Measurements from ENCODE around the gene FGD4.

FGD4 gene

DNA sequence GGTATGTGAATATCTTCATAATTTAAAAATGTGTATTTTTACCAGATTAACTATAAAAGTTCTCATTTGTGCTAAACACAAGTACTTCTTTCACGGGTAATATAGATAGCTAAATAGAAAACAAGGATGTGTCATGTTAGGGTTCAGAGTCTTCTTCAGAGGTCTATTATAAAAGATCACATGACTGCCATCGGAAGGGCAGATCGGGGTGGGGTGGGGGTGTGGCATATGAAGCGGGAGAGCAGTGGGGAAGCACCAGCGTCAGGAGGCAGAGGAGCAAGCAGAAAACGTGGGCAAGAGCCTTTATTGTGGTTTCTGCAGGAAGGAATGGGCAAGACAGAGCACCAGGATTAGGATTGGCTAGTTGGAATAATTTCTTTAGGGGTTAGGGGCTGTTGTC, 216.1 kb downstream of the FGD4 start:
- no peak for DNase-seq

DNA sequence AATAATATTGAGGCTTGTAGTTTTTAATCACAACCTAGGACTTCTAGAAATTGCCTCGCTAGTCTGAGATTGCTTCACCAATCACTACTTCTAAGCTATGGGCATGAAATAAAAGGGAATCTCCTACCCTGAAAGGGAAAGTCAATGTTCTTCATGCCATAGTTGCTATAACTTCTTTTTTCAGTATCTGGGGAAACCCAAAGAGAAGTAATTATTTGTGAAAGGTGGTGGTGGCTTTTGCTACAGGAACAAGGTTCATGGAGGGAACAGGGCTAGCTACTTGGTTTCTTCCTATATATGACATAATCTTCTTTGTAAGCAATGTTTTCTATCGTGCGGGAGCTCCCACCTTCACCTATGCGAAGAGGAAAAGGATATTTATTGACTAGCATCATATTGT, 218.2 kb downstream of the FGD4 start:
- no peak for DNase-seq

DNA sequence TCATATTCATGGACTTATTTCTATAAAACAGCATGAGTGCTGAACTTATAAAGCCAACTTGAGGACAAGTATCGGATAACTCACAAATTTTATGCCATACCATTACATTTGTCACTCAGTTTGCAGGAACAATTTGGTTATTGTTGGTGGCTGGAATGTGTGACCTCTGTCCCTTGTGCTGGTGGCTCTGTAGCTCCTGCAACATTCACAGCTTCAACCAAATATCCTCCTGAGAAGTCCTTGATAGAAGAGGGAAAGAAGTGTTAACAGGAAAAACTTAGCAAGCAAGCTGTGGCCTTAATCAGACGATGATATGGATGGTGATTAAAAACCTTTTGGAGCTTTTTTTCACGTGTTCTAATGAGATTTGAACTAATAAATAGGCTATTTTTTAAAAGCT, 218.8 kb downstream of the FGD4 start:
- DNase-seq: no peak

DNA sequence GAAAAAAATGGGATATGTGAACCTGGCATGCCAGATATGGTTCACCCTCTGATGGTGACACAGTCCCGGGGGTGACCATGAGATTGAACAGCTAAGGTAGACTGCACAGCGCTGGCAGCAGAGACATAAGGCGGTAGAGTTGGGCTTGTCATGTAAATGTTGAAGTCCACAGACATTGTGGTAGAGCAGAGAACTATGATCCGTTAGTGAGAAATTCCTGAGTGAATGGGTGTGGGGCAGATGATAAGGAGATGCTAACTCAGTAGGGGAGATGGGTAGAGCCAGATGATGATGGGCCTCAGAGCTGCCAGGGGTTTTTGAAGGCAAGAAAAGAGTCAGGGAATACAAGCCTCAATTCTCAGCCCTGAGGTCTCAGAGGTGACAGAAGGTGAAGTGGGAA, 228.6 kb downstream of the FGD4 start:
- DNase-seq: no peak

DNA sequence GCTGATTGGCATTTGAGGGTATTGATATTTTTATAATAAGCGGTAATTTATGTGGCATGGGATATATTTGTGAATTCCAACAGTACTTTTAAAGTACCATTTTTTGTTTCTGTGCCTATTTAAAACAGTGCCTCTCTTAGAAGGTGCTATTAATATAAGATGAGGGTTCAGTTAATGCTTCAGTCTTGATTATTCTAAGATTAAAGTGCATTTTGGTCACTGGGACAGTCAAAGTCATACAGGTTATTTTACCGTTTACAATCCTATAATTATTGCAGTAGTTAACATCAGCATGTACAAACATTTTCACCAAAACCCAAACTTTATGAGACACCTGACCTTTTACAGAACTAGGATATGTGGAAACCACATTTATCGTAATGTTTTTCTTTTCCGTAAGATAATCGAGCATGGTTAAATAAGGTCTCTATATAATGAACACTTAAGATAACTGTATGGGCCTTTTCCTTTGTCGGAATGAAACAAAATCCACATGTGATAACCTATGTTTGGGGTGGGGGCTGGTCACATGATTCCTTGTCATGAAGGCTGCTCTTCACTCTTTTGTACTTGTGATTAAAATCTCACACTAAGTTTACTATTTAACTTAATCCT, 242.0 kb downstream of the FGD4 start:
- no peak for DNase-seq

DNA sequence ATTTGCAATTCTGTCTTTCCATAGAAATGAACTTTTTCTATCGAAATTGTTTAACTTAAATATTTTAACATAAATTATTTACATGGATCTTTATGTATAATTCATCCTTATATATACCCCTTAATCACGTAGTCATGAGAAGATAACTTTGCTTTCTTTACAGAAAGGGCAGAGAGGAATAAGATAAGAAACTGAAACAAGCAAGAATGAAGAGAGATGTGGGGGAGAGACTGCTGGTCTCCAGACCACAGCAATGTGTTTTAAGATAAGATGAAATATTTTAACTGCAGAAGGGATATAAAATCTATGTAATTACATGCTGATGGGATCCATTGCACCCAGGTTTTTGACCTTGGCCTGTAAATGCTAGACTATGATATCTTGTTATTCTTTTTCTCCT, 245.1 kb downstream of the FGD4 start:
- no peak for DNase-seq

DNA sequence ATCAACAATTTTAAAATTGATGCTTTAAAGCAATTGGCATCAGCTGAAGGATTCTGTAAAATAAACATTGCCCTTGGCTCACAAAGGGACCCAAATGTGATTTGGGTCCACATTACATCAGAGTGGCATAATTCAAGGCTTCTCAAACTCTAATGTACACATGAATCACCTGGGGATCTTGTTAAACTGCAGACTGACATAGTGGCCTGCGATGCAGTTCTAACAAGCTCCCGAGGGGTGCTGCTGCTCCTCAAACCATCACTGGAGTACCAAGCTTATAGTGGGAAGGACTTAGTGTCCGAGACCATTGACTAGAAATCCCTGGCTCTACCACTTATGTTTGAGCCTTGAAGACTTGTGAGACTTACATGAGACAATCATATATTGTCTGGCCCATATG, 247.9 kb downstream of the FGD4 start:
- no peak for DNase-seq

DNA sequence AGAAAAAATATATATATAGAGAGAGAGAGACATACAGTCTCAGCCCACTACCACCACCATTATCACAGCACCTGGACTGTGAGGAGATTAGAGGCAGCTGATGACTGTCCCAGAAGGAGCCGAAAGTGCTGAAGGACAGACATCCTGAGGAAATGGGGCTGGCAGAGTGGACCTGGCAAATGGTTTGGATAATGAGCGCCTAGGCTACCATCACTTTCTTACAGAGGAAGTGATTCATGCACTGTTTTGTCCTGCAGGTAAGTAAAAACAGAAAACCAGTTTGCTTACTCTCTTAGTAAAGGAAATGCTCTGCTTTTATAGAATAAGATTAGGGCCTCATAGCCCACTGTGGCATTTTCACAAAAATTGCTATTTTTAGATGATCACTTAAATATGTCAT, 251.2 kb downstream of the FGD4 start:
- no peak for DNase-seq

DNA sequence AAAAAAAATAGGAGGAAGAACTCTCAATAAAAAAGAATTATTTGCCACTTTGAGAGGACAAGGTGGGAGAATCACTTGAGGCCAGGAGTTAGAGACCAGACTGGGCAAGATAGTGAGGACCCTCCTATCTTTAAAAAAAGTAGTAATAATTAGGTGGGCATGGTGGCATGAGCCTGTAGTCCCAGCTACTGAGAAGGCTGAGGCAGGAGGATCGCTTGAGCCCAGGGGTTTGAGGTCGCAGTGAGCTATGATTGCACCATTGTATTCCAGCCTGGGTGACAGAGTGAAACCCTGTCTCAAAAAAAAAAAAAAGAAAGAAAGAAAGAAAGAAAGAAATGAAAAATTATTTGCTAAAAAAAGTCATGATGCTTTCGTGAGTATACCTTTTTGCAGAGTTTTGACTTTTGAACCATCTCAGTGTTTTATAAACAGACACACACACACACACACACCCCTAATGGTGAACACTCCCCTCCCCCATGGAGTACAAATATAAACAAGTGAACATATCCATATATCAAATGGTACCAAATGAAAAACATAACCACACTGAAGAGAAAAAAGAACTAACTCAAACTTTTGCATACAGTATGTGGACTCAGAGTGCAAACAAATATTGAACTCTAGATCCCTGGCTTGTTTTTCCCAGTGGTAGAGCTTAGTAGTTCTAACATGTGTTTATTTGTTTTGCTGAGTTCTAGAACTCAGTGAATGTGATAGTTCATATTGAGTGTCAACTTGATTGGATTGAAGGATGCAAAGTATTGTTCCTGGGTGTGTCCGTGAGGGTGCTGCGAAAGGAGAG, 252.0 kb downstream of the FGD4 start:
- DNase-seq: no peak

DNA sequence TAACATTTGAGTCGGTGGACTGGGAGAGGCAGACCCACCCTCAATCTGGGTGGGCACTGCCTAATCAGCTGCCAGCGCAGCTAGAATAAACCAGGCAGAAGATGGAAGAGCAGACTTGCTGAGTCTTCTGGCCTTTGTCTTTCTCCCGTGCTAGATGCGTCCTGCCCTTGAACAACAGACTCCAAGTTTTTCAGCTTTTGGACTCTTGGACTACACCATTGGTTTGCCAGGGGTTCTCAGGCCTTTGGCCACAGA, 252.5 kb downstream of the FGD4 start:
- DNase-seq: no peak

DNA sequence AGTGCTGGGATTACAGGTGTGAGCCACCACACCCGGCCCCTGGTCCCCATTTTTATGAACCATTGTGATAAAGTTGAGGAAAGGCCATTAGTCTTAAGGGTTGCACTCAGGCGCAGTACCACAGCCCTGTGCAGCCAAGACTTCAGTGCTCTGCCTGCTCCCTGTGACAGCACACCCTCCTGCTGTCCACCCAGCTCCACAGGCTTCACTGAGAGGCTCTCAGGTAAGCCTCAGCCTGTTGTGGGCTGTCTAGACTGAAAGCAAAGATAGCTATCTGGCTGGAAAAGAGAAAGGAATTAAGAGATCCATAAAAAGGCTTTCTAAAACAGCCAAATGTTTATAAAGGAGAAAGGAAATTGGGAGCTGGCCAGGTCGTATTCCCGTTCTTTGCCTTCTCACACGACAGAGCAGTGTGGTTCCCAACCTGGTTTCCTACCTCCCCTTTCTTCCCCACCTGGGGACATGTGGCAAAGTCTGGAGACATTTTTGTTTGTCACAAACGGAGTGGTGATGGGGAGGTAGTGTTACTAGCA, 260.6 kb downstream of the FGD4 start:
- no peak for DNase-seq

DNA sequence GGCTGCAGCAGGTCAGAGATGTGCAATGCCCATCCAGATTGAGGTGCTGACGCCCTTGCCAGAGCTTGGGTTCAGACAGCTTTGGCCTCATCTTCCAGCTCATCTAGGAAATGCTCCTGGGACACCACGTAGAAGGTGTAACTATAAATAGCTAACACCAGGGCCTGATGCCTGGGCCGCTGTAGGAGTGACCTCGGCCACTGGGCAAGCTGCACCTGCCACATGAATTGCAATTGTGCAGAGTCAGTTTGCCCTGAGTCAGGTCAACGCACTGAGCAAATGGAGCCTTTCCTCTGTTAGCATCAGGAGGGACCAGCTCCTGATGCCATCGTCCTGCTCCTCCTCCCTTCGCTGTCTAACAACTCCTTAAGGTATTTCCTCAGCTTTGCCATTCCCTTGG, 262.3 kb downstream of the FGD4 start:
- no peak for DNase-seq

DNA sequence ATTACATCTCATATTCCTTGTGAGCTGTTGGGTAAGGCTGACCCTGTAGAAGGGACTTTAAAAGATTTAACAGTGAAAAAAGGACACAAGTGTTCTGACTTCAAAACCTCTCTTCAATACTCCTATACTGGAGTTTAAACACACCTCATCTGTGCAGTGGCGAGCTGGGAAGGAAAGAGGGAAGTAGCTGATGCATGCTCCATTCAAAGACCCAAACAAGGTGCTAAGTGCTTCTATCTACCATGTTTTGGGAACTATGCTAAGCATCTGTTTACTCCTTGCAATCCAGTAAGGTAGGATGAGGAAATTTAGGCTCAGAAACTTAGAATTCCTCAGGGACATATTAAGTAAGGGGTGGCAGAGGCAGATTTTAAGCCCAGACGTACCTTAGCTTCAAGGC, 263.3 kb downstream of the FGD4 start:
- DNase-seq: no peak

DNA sequence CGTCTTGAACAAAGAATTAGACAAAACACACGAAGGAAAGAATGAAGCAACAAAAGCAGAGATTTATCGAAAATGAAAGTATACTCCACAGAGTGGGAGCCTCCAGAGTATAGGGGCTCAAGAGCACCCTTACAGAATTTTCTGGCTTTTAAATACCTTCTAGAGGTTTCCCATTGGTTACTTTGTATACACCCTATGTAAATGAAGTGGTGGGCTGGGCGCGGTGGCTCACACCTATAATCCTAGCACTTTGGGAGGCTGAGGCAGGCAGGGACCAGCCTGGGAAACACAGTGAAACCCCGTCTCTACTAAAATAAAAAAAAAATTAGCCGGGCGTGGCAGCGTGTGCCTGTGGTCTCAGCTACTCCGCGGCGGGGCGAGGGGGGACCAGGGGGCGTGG, 266.7 kb downstream of the FGD4 start:
- DNase-seq: no peak

DNA sequence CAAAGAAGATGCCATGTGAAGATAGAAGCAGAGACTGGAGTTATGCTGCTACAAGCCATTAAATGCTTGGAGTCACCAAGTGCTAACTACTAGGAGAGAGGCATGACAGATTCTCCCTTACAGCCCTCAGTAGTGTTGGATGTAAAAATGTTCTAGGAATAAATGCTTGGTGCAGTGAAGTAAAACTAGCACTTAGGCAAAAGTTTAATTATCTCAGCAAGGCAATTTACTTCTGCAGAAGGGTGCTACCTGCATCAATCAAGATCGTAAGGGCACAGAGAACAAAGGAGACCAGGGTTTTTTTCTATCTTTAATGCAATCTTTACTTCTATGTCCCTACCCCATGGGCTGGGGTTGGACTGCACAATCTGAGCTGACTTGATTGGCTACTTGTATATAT, 270.2 kb downstream of the FGD4 start:
- no peak for DNase-seq

DNA sequence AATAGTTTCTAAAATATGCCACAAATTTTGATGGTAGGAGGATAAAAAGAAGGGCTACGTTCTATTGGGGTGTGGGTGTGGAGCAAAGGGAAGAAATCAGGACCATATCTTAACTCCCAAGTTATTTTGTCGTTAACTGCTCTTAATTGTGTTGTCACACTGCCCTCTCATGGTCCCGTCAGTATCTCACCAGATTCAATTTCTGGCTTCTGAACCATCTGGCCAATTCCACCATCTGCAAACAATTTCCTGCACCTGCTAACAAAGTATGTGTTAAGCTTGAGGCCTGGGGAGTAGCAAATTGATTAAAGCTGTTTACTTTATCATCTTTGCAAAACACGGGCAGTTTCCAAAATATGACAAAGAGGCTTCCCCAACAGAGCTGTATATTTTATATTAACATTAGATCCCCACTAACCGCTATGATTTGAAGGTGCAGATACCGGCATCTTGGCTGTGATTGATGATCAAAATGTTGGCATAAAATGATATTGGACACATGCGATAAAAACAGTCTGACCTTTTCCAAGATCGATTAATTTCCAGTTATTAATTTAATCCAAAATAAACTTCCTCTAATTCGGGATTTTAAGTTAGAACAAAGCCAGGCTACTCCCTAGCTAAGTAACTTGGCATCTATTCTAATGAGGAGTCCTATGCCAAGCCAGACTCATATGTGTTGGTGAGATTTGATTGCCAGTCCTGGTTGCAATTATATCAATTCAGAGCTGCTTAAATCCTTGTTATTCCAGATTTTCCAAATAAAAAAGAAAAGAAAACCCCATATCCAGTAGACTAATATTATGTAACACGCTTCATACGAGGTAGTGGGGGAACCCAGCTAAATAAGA, 272.8 kb downstream of the FGD4 start:
- no peak for DNase-seq

DNA sequence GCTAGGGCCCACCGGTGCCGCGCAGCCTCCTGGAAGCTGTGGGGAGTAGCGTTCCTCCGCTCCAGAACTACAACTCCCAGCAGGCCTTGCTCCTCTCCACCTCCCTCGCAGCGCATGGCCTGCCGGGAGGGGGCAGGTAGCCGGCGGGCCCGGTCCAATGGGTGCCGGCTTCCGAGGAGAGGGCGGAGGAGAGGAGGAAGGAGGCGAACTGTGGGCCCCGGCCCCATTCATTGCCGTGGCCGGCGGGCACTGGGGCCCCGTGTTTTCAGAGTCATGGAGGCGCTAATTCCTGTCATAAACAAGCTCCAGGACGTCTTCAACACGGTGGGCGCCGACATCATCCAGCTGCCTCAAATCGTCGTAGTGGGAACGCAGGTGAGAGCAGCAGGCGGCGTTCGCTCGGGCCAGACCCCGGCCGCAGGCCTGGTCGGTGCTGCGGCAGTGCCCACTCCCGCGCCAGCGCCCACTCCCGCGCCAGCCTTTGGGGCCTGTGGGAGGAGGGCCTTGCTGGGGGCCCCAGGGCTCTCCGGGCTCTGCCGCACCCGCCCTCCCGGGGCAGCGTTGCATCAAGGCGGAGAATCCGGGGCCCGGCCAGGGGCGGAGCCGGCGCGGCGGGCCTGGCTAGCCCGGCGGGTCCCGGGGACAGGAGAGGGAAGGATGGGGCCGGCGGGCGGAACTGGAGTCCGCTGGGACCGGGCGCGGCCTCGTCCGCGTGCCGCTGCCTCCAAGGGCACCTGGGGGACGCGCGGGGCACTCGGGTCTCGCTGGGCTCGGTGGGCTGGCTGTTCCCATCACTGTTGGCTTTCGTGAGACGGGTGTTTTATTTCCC, 279.9 kb downstream of the FGD4 start, which contains the start of gene DNM1L:
Gene DNM1L, plus strand, starts transcription at position 211 of the 829 bp plus-strand sequence. Its CDS starts 63 bp downstream, at position 274.
- DNase-seq: peak; percentile 93

DNA sequence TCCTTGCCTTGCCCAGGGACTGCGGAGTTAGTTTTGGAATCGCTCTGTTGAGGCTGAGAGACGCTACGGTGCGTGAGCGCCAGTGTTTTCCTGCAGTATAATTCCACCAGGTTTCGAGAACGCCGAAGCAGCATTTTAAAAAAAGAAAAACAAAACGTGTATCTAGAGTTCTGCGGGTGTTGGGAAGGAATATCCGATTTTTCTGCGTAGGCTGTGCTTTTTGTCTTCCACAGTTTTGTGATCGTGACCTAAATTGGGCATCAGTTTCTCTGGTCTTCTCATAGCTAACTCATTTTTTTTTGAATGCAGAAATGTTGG, 280.5 kb downstream of the FGD4 start:
- DNase-seq: no peak

DNA sequence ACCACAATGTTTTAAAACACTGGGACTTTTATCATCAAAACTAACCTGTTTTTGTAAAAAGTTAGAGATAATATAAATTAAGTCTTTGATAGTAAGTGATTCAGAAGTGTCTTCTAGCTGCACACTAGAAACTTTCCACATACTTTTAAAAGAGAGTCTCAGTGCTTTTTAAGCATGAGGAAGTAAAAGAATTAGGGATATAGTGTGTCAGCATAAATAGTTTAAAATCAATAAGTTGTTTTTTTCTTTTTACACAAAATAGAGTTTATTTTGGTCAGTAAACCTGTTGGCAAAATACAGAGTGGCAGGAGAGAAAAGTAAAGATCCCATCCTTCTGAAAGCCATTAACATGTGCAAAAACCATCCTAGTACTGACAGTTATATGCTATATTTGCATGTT, 281.4 kb downstream of the FGD4 start:
- no peak for DNase-seq

DNA sequence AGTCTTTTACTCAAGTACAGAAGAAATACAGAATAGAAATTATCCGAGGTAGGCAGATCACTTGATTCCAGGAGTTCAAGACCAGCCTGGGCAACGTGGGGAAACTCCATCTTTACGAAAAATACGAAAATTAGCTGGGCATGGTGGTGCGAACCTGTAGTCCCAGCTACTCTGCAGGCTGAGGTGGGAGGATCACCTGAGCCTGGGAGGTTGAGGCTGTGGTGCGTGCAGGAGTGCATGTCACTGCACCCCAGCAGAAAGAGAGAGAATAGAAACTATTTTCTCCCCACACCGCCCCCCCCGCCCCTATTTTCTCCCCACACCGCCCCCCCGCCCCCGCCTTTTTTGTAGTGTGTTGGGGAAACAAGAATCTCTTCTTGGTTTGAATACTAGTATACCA, 281.9 kb downstream of the FGD4 start:
- no peak for DNase-seq

DNA sequence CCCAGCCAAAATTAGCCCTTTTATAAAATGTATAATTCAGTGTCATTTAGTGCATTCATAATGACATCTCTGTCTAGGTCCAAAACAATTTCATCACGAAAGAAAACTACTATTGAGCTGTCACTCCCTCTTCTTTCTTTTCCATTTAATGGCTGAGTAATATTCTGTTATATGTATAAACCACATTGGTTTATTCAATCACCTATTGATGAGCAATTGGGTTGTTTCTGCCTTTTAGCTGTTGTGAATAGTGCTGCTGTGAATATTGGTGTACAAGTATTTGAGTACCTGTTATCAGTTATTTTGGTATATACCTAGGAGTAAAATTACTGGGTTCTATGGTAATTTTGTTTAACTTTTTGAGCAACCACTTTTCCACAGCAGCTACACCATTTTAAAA, 287.0 kb downstream of the FGD4 start:
- no peak for DNase-seq

DNA sequence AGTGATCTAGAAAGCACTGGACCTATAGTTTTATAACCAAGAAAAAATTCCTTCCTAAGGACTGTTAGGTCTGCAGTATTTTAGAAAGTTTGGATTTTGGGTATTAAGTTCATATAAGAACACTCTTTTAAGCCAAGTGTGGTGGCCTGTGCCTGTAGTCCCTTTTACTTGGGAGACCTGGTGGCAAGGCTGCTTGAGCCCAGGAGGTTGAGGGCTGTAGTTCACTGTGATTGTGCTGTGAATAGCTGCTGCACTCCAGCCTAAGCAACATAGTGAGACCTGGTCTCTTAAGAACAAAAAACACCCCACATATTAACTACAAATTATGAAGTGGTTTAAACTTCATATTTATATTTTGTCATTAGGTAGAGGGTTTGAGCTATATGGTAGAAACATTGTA, 289.4 kb downstream of the FGD4 start:
- no peak for DNase-seq

DNA sequence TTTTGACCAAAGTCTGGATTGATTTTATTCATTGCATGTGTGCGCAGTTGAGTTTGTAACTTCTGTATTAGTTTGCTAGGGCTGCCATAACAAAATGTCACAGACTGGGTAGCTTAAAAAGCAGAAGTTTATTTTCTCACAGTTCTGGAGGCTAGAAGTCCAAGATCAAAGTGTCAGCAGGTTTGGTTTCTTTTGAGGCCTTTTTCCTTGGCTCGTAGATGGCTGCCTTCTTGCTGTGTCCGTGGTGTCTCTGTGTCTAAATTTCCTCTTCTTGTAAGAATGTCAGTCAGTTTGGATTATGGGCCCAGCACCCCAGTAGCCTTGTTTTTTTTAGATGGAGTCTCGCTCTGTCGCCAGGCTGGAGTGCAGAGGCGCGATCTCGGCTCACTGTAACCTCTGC, 291.6 kb downstream of the FGD4 start:
- no peak for DNase-seq
